K562 (cell line): ENCODE measurements around the gene KRT82. TPM values are rescaled to one million over a fixed set of nuclear protein-coding genes. Genes with fewer than 3 reads are reported as not detected.
"Not testable (repeated sequence)": the region's sequence is repeated elsewhere in the genome, so short reads cannot be mapped to it uniquely, and the experiment has no call there.

Experiments
- ATAC-seq: fragments of 200-7000 bp; cut with Tn5 transposase; 3 replicates; pipeline ENCODE4 v1.9.1; 2020; ENCODE audit warnings: moderate library complexity
- BruUV-seq: library from RNA; stranded (reverse); fragments of 400-500 nt; replicated peaks from 2 replicates; lab custom pipeline; 2021; lab: Mats Ljungman, UMichigan
- CTCF ChIA-PET: fragments of 300-600 bp; formaldehyde crosslinking; extraction: SDS; loops from one replicate; lab custom pipeline; 2021; ENCODE audit warnings: low intra/inter-chr PET ratio; lab: Yijun Ruan, JAX
- POLR2A ChIA-PET: fragments of 300-600, 350-650 bp; sonication (Branson Sonifier 250); formaldehyde crosslinking; extraction: SDS; loops from one replicate; lab custom pipeline; 2021; ENCODE audit warnings: antibody characterized with exemption, inconsistent platforms; lab: Yijun Ruan, JAX
- DNase-seq, 4 experiments: peaks; one replicate each; pipeline versions ENCODE4 v3.0.0 to v3.0.0-alpha.2; 2011 to 2018; ENCODE audit warnings: low spot score in 3 of 4, mixed read lengths in 3 of 4; ENCODE audit errors: extremely low read depth in 1 of 4
- FAIRE-seq: peaks from 2 replicates; lab custom pipeline; 2011; peaks lifted over from hg19 to GRCh38; lab: Jason Lieb, UNC
- H2AFZ ChIP-seq: 2 replicates; pipeline ENCODE4 v1.6.0; 2011; ENCODE audit warnings: low read depth, low read length, control low read depth, inconsistent platforms
- H3K27ac ChIP-seq: fragments of 200-600 bp; 3 replicates; pipeline ENCODE4 v1.8.0; 2011; ENCODE audit warnings: low read depth, mild to moderate bottlenecking, control low read depth, inconsistent platforms, low read length, moderate library complexity, mixed read lengths; ENCODE audit errors: extremely low read depth
- H3K27me3 ChIP-seq, 2 experiments: fragments of 300-600 bp in 1 of 2; 2 replicates in 1 of 2; 3 replicates in 1 of 2; pipeline versions ENCODE4 v1.6.0 to v1.8.0; 2011; ENCODE audit warnings: inconsistent platforms in 2 of 2, low read length in 2 of 2, mild to moderate bottlenecking in 1 of 2, mixed read lengths in 1 of 2, moderate library complexity in 1 of 2; ENCODE audit not compliant: control insufficient read depth in 2 of 2, insufficient read depth in 2 of 2
- H3K36me3 ChIP-seq: fragments of 300-600 bp; 3 replicates; pipeline ENCODE4 v1.8.0; 2011; ENCODE audit warnings: mild to moderate bottlenecking, low read length, inconsistent platforms; ENCODE audit not compliant: control insufficient read depth, insufficient read depth
- H3K4me1 ChIP-seq, 2 experiments: fragments of 200-600 bp in 1 of 2; replicated peaks in 1 of 2; 2 replicates in 1 of 2; 3 replicates in 1 of 2; pipeline versions ENCODE4 v1.5.1 to v1.8.0; 2011; ENCODE audit warnings: inconsistent platforms in 2 of 2, low read length in 2 of 2, mild to moderate bottlenecking in 1 of 2, mixed read lengths in 1 of 2, moderate library complexity in 1 of 2; ENCODE audit not compliant: control insufficient read depth in 2 of 2, insufficient read depth in 2 of 2
- H3K4me2 ChIP-seq: 2 replicates; pipeline ENCODE4 v1.6.1; 2011; ENCODE audit warnings: low read length, control low read depth, inconsistent platforms, mixed read lengths; ENCODE audit not compliant: insufficient read depth
- H3K4me3 ChIP-seq: fragments of 200-600 bp; sonication (generic), shearing (Covaris generic); 2 replicates; pipeline ENCODE4 v1.5.1; 2016; ENCODE audit warnings: control low read depth, inconsistent platforms
- H3K79me2 ChIP-seq: fragments of 200-600 bp; 3 replicates; pipeline ENCODE4 v1.8.0; 2011; ENCODE audit warnings: low read length, inconsistent platforms; ENCODE audit not compliant: control insufficient read depth, insufficient read depth
- H3K9ac ChIP-seq, 2 experiments: 2 replicates each; pipeline versions ENCODE4 v1.6.0 to v1.6.1; 2011; ENCODE audit warnings: low read depth in 2 of 2, low read length in 2 of 2, control low read depth in 1 of 2, inconsistent platforms in 1 of 2, mild to moderate bottlenecking in 1 of 2, mixed read lengths in 1 of 2; ENCODE audit not compliant: insufficient read depth in 1 of 2
- H3K9me1 ChIP-seq: one replicate; pipeline ENCODE4 v1.6.0; 2011; ENCODE audit warnings: inconsistent platforms, mild to moderate bottlenecking, low read length, moderate library complexity; ENCODE audit not compliant: control insufficient read depth, insufficient read depth
- H3K9me3 ChIP-seq: replicated peaks from 2 replicates; pipeline ENCODE4 v1.5.1; 2011; ENCODE audit warnings: low read depth, low read length, inconsistent platforms; ENCODE audit not compliant: control insufficient read depth, insufficient read depth
- H4K20me1 ChIP-seq: replicated peaks from 2 replicates; pipeline ENCODE4 v1.6.1; 2011; ENCODE audit warnings: low read length, inconsistent platforms, mixed read lengths; ENCODE audit not compliant: control insufficient read depth, insufficient read depth
- ATF1 ChIP-seq, 2 experiments: fragments of 450-650 bp in 1 of 2; IDR thresholded peaks; 2 replicates each; pipeline ENCODE4 v1.6.1; 2016; ENCODE audit warnings: missing compliant biosample characterization in 1 of 2, missing genetic modification characterization in 1 of 2
- GATAD2A ChIP-seq: fragments of 450-650 bp; IDR thresholded peaks from 2 replicates; pipeline ENCODE4 v1.6.1; 2017
- MCM2 ChIP-seq: fragments of 450-650 bp; IDR thresholded peaks from 2 replicates; pipeline ENCODE4 v1.6.1; 2017; ENCODE audit warnings: low read depth, mild to moderate bottlenecking
- PRMT5 ChIP-seq: sonication (generic); formaldehyde crosslinking; IDR thresholded peaks from 2 replicates; pipeline ENCODE4 v1.5.0; 2020; ENCODE audit warnings: missing genetic modification reagents
- TSC22D4 ChIP-seq: fragments of 450-650 bp; IDR thresholded peaks from 2 replicates; pipeline ENCODE4 v1.6.1; 2016; ENCODE audit warnings: missing genetic modification characterization, missing biosample characterization, control low read depth
- XRCC3 ChIP-seq: fragments of 450-650 bp; IDR thresholded peaks from 2 replicates; pipeline ENCODE4 v1.6.1; 2017; ENCODE audit warnings: mild to moderate bottlenecking, moderate library complexity
- ZNF133 ChIP-seq: fragments of 250-450 bp; sonication (Bioruptor Pico); IDR thresholded peaks from 2 replicates; pipeline ENCODE4 v1.4.0; 2020; ENCODE audit warnings: mild to moderate bottlenecking
- ZNF174 ChIP-seq: fragments of 250-450 bp; sonication (Bioruptor Pico); IDR thresholded peaks from 2 replicates; pipeline ENCODE4 v1.4.0; 2020; ENCODE audit warnings: mild to moderate bottlenecking
- WGBS: fragments of 100-300 bp; shearing (Covaris generic); methylation state at CpG from one replicate; pipeline ENCODE4 v1.1.6; 2016; ENCODE audit warnings: low coverage, mixed read lengths; ENCODE audit not compliant: insufficient coverage; ENCODE audit errors: missing lambda C conversion rate; 5-methylcytosine and 5-hydroxymethylcytosine counted together
- in situ Hi-C: fragments of 300-500 bp; cut with MboI; formaldehyde crosslinking; loops from 4 replicates; pipeline ENCODE4 v1.15.0; 2018; ENCODE audit warnings: inconsistent platforms, mixed read lengths
- intact Hi-C: fragments of 100-400 bp; cut with micrococcal nuclease; formaldehyde crosslinking; loops from 2 replicates; pipeline ENCODE4 v1.14.2; 2022
- polyA plus RNA-seq, 8 experiments: library from polyadenylated mRNA; depleted of rRNA in 4 of 8; stranded (reverse) in 5 of 8; unstranded in 3 of 8; fragments of >200 nt; fragmentation: Nextera tagmentation in 2 of 8; fragmentation: Illumina TruSeq in 1 of 8; extraction: Ambion mirVana in 2 of 8; extraction: Trizol in 1 of 8; gene quantifications; 2 replicates each; pipeline versions ENCODE4 v1.2.1 to v1.2.3, GENCODE V29; 2011 to 2014; ENCODE audit warnings: inconsistent platforms in 1 of 8, missing spikeins in 1 of 8
- total RNA-seq, 7 experiments: library from RNA; depleted of rRNA in 6 of 7; stranded (reverse); fragments of >200 nt in 6 of 7; fragmentation: Illumina TruSeq in 2 of 7; extraction: Trizol in 2 of 7; gene quantifications; 2 replicates each; pipeline versions ENCODE4 v1.2.1 to v1.2.3, GENCODE V29; 2011 to 2021; ENCODE audit warnings: low replicate concordance in 1 of 7
- TF ChIP-seq, protein P1 (sequence below): sonication (generic); formaldehyde crosslinking; IDR thresholded peaks from 2 replicates; pipeline ENCODE4 v1.8.1; 2023; ENCODE audit warnings: mild to moderate bottlenecking, missing genetic modification reagents
- TF ChIP-seq, protein P2 (sequence below): fragments of 450-650 bp; IDR thresholded peaks from 2 replicates; pipeline ENCODE4 v1.6.1; 2017; ENCODE audit warnings: antibody characterized with exemption, mild to moderate bottlenecking

KRT82 gene
- total and polyA plus RNA-seq, 9 of the 15 experiments (the other 6 are each of a cell fraction or from before 2014, with no cell fraction given) = not detected

DNA sequence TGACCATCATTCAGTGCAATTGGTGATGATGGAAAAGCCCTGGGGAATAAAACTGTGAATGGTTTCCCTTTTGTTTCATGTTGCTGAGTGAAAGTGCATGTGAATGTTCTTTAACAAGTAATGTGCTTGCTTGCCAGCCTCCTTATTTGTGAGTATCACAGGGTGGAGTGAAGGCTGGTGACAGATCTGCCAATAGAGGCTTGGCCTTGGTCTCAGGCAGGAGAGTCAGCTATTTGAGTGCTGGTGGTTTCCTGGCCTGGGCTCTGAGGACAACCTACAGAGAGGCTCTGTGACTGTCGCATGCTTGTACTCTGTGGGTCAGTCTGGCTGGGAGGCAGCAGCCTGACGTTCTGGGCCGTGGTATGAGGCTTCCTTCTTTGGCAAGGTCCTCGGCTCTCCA is 59.5 kb downstream of the KRT82 start:
- TF ChIP-seq, protein P1, sequence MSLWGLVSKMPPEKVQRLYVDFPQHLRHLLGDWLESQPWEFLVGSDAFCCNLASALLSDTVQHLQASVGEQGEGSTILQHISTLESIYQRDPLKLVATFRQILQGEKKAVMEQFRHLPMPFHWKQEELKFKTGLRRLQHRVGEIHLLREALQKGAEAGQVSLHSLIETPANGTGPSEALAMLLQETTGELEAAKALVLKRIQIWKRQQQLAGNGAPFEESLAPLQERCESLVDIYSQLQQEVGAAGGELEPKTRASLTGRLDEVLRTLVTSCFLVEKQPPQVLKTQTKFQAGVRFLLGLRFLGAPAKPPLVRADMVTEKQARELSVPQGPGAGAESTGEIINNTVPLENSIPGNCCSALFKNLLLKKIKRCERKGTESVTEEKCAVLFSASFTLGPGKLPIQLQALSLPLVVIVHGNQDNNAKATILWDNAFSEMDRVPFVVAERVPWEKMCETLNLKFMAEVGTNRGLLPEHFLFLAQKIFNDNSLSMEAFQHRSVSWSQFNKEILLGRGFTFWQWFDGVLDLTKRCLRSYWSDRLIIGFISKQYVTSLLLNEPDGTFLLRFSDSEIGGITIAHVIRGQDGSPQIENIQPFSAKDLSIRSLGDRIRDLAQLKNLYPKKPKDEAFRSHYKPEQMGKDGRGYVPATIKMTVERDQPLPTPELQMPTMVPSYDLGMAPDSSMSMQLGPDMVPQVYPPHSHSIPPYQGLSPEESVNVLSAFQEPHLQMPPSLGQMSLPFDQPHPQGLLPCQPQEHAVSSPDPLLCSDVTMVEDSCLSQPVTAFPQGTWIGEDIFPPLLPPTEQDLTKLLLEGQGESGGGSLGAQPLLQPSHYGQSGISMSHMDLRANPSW (CRISPR knock-in tag) = no peak
- TF ChIP-seq GATAD2A (no peak), MCM2 (no peak), PRMT5 (CRISPR knock-in tag) (no peak), XRCC3 (no peak), ZNF133 (CRISPR knock-in tag) (no peak), TSC22D4 (tag) (no peak), ATF1 (CRISPR knock-in tag; IDR thresholded peaks at IDR 0.05) (no peak), ATF1 (tag; IDR thresholded peaks at IDR 0.05) (no peak), ZNF174 (no peak)
- TF ChIP-seq, protein P2, sequence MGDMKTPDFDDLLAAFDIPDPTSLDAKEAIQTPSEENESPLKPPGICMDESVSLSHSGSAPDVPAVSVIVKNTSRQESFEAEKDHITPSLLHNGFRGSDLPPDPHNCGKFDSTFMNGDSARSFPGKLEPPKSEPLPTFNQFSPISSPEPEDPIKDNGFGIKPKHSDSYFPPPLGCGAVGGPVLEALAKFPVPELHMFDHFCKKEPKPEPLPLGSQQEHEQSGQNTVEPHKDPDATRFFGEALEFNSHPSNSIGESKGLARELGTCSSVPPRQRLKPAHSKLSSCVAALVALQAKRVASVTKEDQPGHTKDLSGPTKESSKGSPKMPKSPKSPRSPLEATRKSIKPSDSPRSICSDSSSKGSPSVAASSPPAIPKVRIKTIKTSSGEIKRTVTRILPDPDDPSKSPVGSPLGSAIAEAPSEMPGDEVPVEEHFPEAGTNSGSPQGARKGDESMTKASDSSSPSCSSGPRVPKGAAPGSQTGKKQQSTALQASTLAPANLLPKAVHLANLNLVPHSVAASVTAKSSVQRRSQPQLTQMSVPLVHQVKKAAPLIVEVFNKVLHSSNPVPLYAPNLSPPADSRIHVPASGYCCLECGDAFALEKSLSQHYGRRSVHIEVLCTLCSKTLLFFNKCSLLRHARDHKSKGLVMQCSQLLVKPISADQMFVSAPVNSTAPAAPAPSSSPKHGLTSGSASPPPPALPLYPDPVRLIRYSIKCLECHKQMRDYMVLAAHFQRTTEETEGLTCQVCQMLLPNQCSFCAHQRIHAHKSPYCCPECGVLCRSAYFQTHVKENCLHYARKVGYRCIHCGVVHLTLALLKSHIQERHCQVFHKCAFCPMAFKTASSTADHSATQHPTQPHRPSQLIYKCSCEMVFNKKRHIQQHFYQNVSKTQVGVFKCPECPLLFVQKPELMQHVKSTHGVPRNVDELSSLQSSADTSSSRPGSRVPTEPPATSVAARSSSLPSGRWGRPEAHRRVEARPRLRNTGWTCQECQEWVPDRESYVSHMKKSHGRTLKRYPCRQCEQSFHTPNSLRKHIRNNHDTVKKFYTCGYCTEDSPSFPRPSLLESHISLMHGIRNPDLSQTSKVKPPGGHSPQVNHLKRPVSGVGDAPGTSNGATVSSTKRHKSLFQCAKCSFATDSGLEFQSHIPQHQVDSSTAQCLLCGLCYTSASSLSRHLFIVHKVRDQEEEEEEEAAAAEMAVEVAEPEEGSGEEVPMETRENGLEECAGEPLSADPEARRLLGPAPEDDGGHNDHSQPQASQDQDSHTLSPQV = no peak
- Histone ChIP-seq H3K4me1 (no peaks in the 10 kb centered on the region), H3K36me3 (no peaks in the 10 kb centered on the region), H4K20me1 (no peaks in the 10 kb centered on the region; the same call in 1 of the 2 replicates), H3K4me3 (no peak overlapping the region), H3K27me3 (peaks cover 14 to 54% of the 10 kb centered on the region in 2 experiments; a peak in 3 of 5 replicates), H3K9ac (no peak overlapping the region), H2AFZ (no peak overlapping the region), H3K27ac (no peak overlapping the region), H3K9me3 (no peaks in the 10 kb centered on the region), H3K4me2 (no peak overlapping the region), H3K79me2 (no peaks in the 10 kb centered on the region), H3K9me1 (peaks cover 3% of the 10 kb centered on the region)
- intact Hi-C loops (no loop called here), in situ Hi-C loops (no loop called here)
- no peak for DNase-seq
- no peak for ATAC-seq
- BruUV-seq = no TSS peak
- ChIA-PET POLR2A (interaction anchor here (1.5 kb wide), 1 partner anchor 9 kb away, joined by 3 read pairs; no protein-coding TSS in a partner anchor), CTCF (no interaction called here)
- FAIRE-seq = no peak
- 2% methylated on average over 4 of the region's 4 CpGs for WGBS

DNA sequence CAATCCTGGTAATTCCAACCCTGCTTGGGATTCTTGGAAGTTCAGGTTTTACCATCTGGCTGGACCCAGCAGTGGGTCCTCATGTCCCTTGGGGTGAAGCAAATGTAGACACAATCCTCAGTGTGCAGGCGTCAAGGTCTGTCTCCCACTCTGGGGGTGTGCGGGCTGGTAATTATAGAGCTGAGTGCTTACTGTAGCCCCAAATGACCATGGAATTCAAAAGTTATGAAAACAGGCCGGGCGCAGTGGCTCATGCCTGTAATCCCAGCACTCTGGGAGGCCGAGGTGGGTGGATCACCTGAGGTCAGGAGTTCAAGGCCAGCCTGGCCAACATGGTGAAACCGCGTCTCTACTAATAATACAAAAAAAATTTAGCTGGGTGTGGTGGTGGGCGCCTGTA is 61.1 kb downstream of the KRT82 start:
- H3K36me3 ChIP-seq, ATAC-seq, H3K9me1 ChIP-seq, BruUV-seq, H3K27ac ChIP-seq, H4K20me1 ChIP-seq, H3K4me2 ChIP-seq, H3K9me3 ChIP-seq, H3K4me3 ChIP-seq, intact Hi-C loops, H3K4me1 ChIP-seq, H2AFZ ChIP-seq, in situ Hi-C loops, H3K79me2 ChIP-seq, FAIRE-seq, DNase-seq, H3K9ac ChIP-seq, CTCF ChIA-PET: not testable (repeated sequence)
- POLR2A ChIA-PET = interaction anchor here (1.5 kb wide), 1 partner anchor 8 kb away, joined by 3 read pairs; no protein-coding TSS in a partner anchor
- WGBS = 4% methylated on average over 8 of the region's 8 CpGs
- H3K27me3 ChIP-seq = peaks cover 11 to 55% of the 10 kb centered on the region in 2 experiments; a peak in 3 of 5 replicates
